NCI-H345 (cell line): Measurements from ENCODE around the gene TBC1D24.

ENCODE experiments used
- DNase-seq: peaks from one replicate; lab custom pipeline; 2025; lab: John Stamatoyannopoulos, UW

TBC1D24 gene

GRCh38 chr16:2450975-2451381, 23.9 kb upstream of the TBC1D24 start:
- no peak for DNase-seq

DNA sequence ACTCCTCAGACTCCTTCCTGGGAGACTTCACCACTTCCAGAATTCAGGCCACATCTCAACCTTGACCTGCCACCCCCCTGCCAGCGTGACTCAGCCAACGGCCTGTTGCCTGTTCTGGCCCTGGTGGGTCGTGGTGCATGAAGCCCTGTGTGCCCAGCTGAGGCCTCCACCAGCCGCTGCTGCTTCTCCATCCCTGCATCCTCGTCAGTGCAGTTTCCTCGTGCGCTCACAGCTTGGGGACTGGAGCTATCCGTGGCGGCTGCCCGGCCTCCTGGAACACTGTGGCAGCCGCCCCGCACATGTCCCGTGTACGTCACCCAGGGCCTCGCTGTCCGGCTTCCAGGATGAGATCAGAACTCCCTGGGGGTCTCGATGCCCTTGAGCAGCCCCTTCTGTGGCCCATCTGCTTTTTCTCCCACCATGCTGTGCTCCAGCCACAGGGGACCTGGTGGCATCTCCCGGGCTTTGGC, 23.0 kb upstream of the TBC1D24 start:
- DNase-seq = no peak

DNA sequence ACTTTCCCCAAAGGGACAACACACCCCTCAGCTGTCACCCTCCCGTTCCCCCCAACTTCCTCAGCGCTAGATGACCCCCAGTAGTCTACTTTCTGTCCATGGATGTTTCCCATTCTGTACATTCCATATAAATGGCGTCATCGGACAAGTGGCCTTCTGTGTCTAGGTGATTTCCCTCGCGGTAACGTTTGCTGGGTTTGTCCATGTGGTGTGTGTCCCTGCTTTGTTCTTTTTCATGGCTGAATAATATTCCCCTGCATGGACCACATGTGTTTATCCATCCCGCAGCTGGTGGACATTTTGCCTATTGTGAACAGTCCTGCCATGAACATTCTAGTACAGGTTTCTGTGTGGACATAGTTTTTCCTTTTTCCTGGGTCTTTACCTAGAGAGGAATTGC, 22.3 kb upstream of the TBC1D24 start:
- DNase-seq = no peak

GRCh38 chr16:2455081-2455845, 19.7 kb upstream of the TBC1D24 start:
- DNase-seq = no peak

DNA sequence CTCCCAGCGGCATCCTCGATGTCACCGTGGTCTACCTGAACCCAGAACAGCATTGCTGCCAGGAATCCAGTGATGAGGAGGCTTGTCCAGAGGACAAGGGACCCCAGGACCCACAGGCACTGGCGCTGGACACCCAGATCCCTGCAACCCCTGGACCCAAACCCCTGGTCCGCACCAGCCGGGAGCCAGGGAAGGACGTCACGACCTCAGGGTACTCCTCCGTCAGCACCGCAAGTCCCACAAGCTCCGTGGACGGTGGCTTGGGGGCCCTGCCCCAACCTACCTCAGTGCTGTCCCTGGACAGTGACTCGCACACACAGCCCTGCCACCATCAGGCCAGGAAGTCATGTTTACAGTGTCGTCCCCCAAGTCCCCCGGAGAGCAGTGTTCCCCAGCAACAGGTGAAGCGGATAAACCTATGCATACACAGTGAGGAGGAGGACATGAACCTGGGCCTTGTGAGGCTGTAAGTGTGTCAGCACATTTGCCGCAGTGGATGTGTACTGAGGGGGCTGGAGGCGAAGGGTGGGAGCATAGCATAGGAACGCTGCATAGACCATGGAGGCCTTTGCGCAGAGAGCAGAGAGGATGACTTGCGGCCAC, 18.3 kb upstream of the TBC1D24 start:
- no peak for DNase-seq

DNA sequence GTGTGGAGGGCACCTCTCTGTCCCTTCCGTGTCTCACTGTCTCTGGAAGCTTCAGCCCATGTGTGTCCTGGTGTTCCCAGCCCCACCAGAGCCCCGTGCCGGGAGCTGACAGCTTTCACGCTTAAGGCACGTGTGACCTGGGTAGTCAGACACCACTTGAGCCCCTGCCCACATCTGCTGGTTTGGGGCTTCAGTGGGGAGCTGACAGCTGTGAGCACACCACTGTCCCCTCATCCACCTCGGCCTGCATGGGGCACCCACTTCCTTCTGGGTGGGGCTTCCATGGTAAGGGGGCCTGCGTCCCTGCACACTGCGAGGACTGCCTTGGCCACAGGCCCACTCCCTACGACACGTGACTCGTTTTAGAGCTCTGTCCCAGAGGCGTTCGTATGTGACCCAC, 17.7 kb upstream of the TBC1D24 start:
- DNase-seq = no peak

DNA sequence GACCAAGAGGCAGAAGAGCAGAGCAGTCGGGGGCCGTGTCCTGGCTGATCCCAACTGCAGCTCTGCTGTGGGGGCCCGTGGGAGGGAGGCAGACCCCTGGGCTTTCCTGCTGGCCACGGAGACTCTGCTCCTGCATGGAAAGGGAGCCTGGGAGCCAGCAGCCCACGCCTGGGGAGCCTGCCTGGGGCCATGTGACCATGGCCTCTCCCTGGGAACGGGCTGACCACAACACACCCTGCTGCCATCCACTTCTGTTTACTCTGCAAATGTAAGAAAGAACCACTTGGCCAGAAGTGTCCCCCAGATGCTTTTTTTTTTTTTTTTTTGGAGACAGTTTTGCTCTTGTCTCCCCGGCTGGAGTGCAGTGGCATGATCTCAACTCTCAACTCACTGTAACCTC, 17.0 kb upstream of the TBC1D24 start:
- no peak for DNase-seq

GRCh38 chr16:2458887-2459646, 15.9 kb upstream of the TBC1D24 start:
- peak; percentile 36 for DNase-seq

DNA sequence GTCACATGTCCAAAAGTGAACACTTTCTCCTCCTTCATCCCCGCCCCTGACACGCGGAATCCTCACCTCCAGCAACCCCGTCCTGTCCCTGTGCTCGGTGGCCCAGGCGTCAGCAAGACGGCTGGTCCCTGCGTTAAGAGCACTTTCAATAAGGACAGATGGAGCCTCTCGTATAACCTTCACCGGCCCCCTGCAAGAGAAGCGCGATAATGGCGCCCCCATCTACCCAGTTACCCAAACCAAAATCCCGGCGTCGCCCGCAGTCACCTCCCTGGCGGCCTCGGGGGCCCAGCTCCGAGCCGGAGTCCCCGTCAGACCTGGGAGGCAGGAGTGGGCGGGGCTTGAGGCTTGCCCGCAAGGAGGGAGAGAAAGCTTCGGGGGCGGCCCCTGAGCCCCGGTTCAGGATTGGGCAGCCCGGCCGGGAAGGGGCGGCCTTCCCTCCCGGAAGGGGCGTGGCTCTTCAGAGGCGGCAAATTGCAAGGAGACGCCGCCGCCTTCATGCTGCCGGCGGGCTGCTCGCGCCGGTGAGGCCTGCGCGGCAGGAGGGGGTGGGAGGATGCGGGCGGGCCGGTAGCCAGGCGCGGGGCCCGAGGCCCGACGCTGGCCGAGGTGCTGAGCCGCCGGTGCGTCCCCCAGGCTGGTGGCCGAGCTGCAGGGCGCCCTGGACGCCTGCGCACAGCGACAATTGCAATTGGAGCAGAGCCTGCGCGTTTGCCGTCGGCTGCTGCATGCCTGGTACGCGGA, 15.1 kb upstream of the TBC1D24 start, which contains the start of gene TEDC2:
Gene TEDC2 (plus strand): TSS at position 463 of the 744 bp plus-strand sequence. CDS start 36 bp downstream, at position 499.
- peak; percentile 97 for DNase-seq

- DNase-seq = no peak
These were observed 14.6 kb upstream of the TBC1D24 start for GRCh38 chr16:2460391-2460713.

DNA sequence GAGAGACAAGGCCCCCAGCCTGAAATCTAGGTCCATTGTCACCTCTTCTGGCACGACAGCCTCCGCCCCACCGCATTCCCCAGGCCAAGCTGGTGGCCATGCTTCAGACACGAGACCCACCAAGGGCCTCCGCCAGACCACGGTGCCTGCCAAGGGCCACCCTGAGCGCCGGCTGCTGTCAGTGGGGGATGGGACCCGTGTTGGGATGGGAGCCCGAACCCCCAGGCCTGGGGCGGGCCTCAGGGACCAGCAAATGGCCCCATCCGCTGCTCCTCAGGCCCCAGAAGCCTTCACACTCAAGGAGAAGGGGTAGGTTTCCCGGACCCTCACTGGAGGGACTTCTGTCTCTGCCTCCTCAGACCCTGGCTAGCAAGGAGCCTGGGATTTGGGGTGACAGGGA, 14.0 kb upstream of the TBC1D24 start:
- DNase-seq = no peak

- DNase-seq = no peak
These were observed 12.7 kb upstream of the TBC1D24 start for GRCh38 chr16:2462031-2462866.

GRCh38 chr16:2464333-2464732, 10.6 kb upstream of the TBC1D24 start:
- DNase-seq = no peak

- peak; percentile 26 for DNase-seq
These were observed 9.1 kb upstream of the TBC1D24 start for GRCh38 chr16:2465653-2466415.

GRCh38 chr16:2466667-2467527, 8.0 kb upstream of the TBC1D24 start:
- peak; percentile 21 for DNase-seq

- peak; percentile 92 for DNase-seq
These were observed 7.2 kb upstream of the TBC1D24 start for GRCh38 chr16:2467528-2468232.

DNA sequence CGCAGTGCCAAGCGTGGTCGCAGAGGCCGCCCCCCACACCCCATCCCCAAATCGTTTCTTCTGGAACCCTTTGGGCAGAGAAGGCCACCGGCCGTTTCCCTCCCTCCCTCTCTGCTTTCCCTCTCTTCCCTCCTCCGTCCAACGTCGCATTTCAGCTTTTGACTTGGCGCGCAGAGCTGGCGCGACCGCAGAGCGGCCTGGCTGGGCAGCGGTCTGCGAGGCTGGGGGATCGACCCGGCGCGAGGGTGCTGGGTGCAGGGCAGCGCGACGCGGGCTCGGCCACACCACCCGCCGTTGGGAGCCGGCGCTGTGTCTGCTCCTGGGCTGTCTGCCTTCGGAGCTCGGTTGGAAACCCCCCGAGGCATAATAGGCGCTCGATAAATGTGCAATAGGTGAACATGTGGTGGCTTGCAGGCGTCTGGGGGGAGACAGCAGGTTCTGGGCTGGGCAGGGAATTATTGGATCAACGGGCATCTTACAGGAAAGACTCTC, 6.6 kb upstream of the TBC1D24 start:
- peak; percentile 93 for DNase-seq

- DNase-seq = peak; percentile 98
These were observed 6.1 kb upstream of the TBC1D24 start for GRCh38 chr16:2468725-2469398.
